ENCODE data around the gene OR56B4.

GRCh38 chr11:6067502-6067901 lies 40.0 kb upstream of the OR56B4 start:
- TF ChIP-seq POLR2AphosphoS5 (IDR thresholded peaks at IDR 0.05) = no peak
- TF ChIP-seq POLR2A (IDR thresholded peaks at IDR 0.05) = no peak
- TF ChIP-seq CTCF (IDR thresholded peaks at IDR 0.05) = no peak
- TF ChIP-seq EP300 (IDR thresholded peaks at IDR 0.05) = no peak
